HS-5 (cell line): ENCODE results near the gene CREB3.

Experiments used
- DNase-seq: peaks from one replicate; pipeline ENCODE4 v3.0.0-alpha.2; 2012; ENCODE audit warnings: low read depth

The CREB3 gene

GRCh38 chr9:35776018-35776417 is 43.6 kb downstream of the CREB3 start:
- DNase-seq = no peak

- DNase-seq = no peak
Observed at GRCh38 chr9:35778496-35778895, 46.0 kb downstream of the CREB3 start.

DNA sequence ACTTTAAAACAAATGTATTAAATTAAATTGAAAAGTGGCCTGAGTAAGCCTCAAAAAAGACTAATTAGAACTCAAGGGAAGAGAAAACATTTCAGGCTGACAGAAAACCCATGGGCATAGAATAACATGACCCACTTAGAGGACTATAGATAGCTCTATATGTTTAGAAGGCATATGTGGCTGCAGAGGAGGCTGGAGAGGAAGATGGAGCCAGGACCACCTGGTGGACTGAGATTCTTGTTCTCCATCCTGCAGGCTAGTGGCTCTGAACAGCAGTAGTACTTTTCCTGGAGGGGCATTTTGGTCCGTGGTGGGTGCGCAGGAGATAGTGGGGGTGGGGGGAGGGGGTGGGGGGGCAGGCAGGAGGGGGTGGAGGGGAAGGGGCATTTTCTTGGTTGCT is 48.6 kb downstream of the CREB3 start:
- DNase-seq = no peak

DNA sequence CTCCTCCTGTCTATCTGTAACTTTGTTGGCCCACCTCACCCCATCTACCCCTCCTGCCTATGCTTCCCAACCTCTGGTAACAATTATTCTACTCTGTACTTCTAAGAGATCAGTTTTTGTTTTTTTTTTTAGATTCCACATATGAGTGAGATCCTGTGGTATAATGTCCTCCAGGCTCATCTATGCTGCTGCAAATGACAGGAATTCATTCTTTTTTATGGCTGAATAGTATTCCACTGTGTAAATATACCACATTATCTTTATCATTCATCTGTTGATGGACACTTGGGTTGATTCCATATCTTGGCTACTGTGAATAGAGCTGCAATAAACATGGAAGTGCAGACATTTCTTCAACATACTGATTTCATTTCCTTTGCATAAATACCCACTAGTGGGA is 51.0 kb downstream of the CREB3 start:
- no peak for DNase-seq
